GM12878 (cell line): ENCODE results near the gene SYNGR4. TPM values are rescaled to one million over a fixed set of nuclear protein-coding genes. Genes with fewer than 3 reads are reported as not detected.

ENCODE experiments used
- ATAC-seq: fragments of 200-7000 bp; cut with Tn5 transposase; 3 replicates; pipeline ENCODE4 v1.9.1; 2020; ENCODE audit warnings: mild to moderate bottlenecking, moderate library complexity
- BruUV-seq: library from RNA; stranded (reverse); fragments of 400-500 nt; replicated peaks from 2 replicates; lab custom pipeline; 2021; lab: Mats Ljungman, UMichigan
- CTCF ChIA-PET: fragments of 300-600 bp; sonication (Branson Sonifier 250); formaldehyde crosslinking; extraction: SDS; loops from one replicate; lab custom pipeline; 2021; ENCODE audit warnings: inconsistent platforms; lab: Yijun Ruan, JAX
- POLR2A ChIA-PET: fragments of 350-600 bp; formaldehyde crosslinking; extraction: SDS; loops from one replicate; lab custom pipeline; 2021; ENCODE audit warnings: inconsistent platforms; lab: Charles Lee
- RAD21 ChIA-PET: fragments of 300-600 bp; sonication (Branson Sonifier 250); formaldehyde crosslinking; loops from one replicate; lab custom pipeline; 2023; ENCODE audit warnings: antibody characterized with exemption; ENCODE audit not compliant: unreplicated experiment; lab: Charles Lee
- SMC1A ChIA-PET: fragments of 300-600 bp; sonication (Branson Sonifier 250); formaldehyde crosslinking; loops from one replicate; lab custom pipeline; 2023; ENCODE audit not compliant: unreplicated experiment, uncharacterized antibody; lab: Charles Lee
- DNase-seq: peaks from one replicate; pipeline ENCODE4 v3.0.0-alpha.2; 2011; ENCODE audit warnings: low read depth, low spot score
- FAIRE-seq: peaks from 3 replicates; lab custom pipeline; 2011; peaks lifted over from hg19 to GRCh38; lab: Jason Lieb, UNC
- H2AFZ ChIP-seq: 2 replicates; pipeline ENCODE4 v1.6.0; 2011; ENCODE audit warnings: low read depth, low read length, control low read depth; ENCODE audit not compliant: control insufficient read depth
- H3K27ac ChIP-seq: 2 replicates; pipeline ENCODE4 v1.5.1; 2011; ENCODE audit warnings: control low read depth; ENCODE audit not compliant: control insufficient read depth, insufficient read depth
- H3K27me3 ChIP-seq, 2 experiments: replicated peaks in 1 of 2; 2 replicates each; pipeline versions ENCODE4 v1.6.0 to v1.6.1; 2011; ENCODE audit warnings: low read length in 1 of 2; ENCODE audit not compliant: control insufficient read depth in 2 of 2, insufficient read depth in 2 of 2
- H3K36me3 ChIP-seq, 2 experiments: 2 replicates each; pipeline ENCODE4 v1.5.1; 2011; ENCODE audit warnings: low read length in 1 of 2; ENCODE audit not compliant: control insufficient read depth in 2 of 2, insufficient read depth in 2 of 2
- H3K4me1 ChIP-seq: 2 replicates; pipeline ENCODE4 v1.6.1; 2011; ENCODE audit warnings: mild to moderate bottlenecking, low read length, moderate library complexity, mixed read lengths; ENCODE audit not compliant: control insufficient read depth, insufficient read depth
- H3K4me2 ChIP-seq: 2 replicates; pipeline ENCODE4 v1.6.0; 2011; ENCODE audit warnings: control low read depth; ENCODE audit not compliant: control insufficient read depth, insufficient read depth
- H3K4me3 ChIP-seq: fragments of 200-600 bp; sonication (generic); 2 replicates; pipeline ENCODE4 v1.5.1; 2016
- H3K79me2 ChIP-seq: 2 replicates; pipeline ENCODE4 v1.6.0; 2011; ENCODE audit warnings: low read length; ENCODE audit not compliant: control insufficient read depth, insufficient read depth
- H3K9ac ChIP-seq: 2 replicates; pipeline ENCODE4 v1.8.0; 2011; ENCODE audit warnings: low read length, control low read depth, mixed read lengths; ENCODE audit not compliant: control insufficient read depth, insufficient read depth
- H3K9me3 ChIP-seq: replicated peaks from 3 replicates; pipeline ENCODE4 v1.5.1; 2011; ENCODE audit warnings: mild to moderate bottlenecking, low read length; ENCODE audit not compliant: control insufficient read depth, insufficient read depth
- H4K20me1 ChIP-seq: 2 replicates; pipeline ENCODE4 v1.6.0; 2011; ENCODE audit not compliant: control insufficient read depth, insufficient read depth
- ATF3 ChIP-seq: IDR thresholded peaks from 2 replicates; pipeline ENCODE4 v1.6.1; 2011; ENCODE audit warnings: low read depth, mild to moderate bottlenecking, low read length, moderate library complexity, borderline replicate concordance; ENCODE audit errors: extremely low read depth
- CTCF ChIP-seq, 3 experiments: IDR thresholded peaks in 2 of 3; conservative IDR thresholded peaks in 1 of 3; 2 replicates each; pipeline ENCODE4 v1.5.1; 2011; ENCODE audit warnings: low read depth in 3 of 3, low read length in 3 of 3, mild to moderate bottlenecking in 3 of 3, control low read depth in 2 of 3, moderate library complexity in 2 of 3, inconsistent platforms in 1 of 3, mixed read lengths in 1 of 3; ENCODE audit not compliant: control insufficient read depth in 2 of 3, insufficient read depth in 1 of 3; ENCODE audit errors: extremely low read depth in 1 of 3
- EGR1 ChIP-seq, 2 experiments: IDR thresholded peaks; 1 replicate in 1 of 2; 2 replicates in 1 of 2; pipeline ENCODE4 v1.6.1; 2011 to 2012; ENCODE audit warnings: low read depth in 2 of 2, low read length in 2 of 2, borderline replicate concordance in 1 of 2, mild to moderate bottlenecking in 1 of 2, moderate library complexity in 1 of 2
- IKZF2 ChIP-seq, 2 experiments: fragments of 450-650 bp; IDR thresholded peaks; 2 replicates each; pipeline ENCODE4 v1.6.1; 2017; ENCODE audit warnings: mild to moderate bottlenecking in 2 of 2, moderate library complexity in 2 of 2
- JUNB ChIP-seq: IDR thresholded peaks from 2 replicates; pipeline ENCODE4 v1.6.1; 2016; ENCODE audit warnings: antibody characterized with exemption, mild to moderate bottlenecking
- ZBTB4 ChIP-seq: fragments of 450-650 bp; formaldehyde crosslinking; IDR thresholded peaks from 2 replicates; pipeline ENCODE4 v1.4.0; 2022; ENCODE audit warnings: mild to moderate bottlenecking, moderate library complexity
- ZNF622 ChIP-seq: fragments of 450-650 bp; IDR thresholded peaks from 2 replicates; pipeline ENCODE4 v1.6.1; 2017; ENCODE audit warnings: mild to moderate bottlenecking, inconsistent platforms
- WGBS: methylation state at CpG from one replicate; pipeline ENCODE4 v1.1.6; 2016; ENCODE audit warnings: low lambda C conversion rate; ENCODE audit not compliant: insufficient replicate concordance, insufficient coverage; ENCODE audit errors: missing lambda C conversion rate; 5-methylcytosine and 5-hydroxymethylcytosine counted together
- in situ Hi-C: fragments of 300-500 bp; cut with MboI; formaldehyde crosslinking; loops from 9 replicates; pipeline ENCODE4 v1.14.3; 2018; ENCODE audit warnings: mixed read lengths
- intact Hi-C: fragments of 100-400 bp; cut with micrococcal nuclease; formaldehyde crosslinking; loops from one replicate; pipeline ENCODE4 v1.14.2; 2022; ENCODE audit not compliant: unreplicated experiment
- polyA plus RNA-seq, 11 experiments: library from polyadenylated mRNA; depleted of rRNA in 4 of 11; unstranded in 6 of 11; stranded (reverse) in 5 of 11; fragments of >200 nt; fragmentation: Nextera tagmentation in 4 of 11; fragmentation: Illumina TruSeq in 1 of 11; extraction: Ambion mirVana in 4 of 11; extraction: Trizol in 1 of 11; gene quantifications; 1 replicate in 1 of 11; 2 replicates in 10 of 11; pipeline versions ENCODE4 v1.2.1 to v1.2.3, GENCODE V29; 2011 to 2016; ENCODE audit warnings: inconsistent platforms in 2 of 11, missing spikeins in 2 of 11, low read depth in 1 of 11
- total RNA-seq, 4 experiments: library from RNA; depleted of rRNA in 3 of 4; stranded (reverse); fragments of >200 nt in 3 of 4; fragmentation: Illumina TruSeq in 1 of 4; extraction: Trizol in 1 of 4; gene quantifications; 2 replicates each; pipeline versions ENCODE4 v1.2.1 to v1.2.3, GENCODE V29; 2013 to 2021

The SYNGR4 gene
- total and polyA plus RNA-seq, 10 of the 15 experiments (the other 5 are each of a cell fraction or from before 2014, with no cell fraction given), result 0.08 to 0.72 (median 0.17) TPM; not detected in 6

- ChIA-PET POLR2A (interaction anchor here (0.7 kb wide), 1 partner anchor 154 kb away, joined by 4 read pairs; no protein-coding TSS in a partner anchor), CTCF (interaction anchor here (0.8 kb wide), 1 partner anchor 231 kb away, joined by 3 read pairs; no protein-coding TSS in a partner anchor), SMC1A (no interaction called here), RAD21 (no interaction called here)
- intact Hi-C loops (no loop called here), in situ Hi-C loops (no loop called here)
- 87% methylated on average over 12 of the region's 12 CpGs for WGBS
- H3K4me2 ChIP-seq, result no peak overlapping the region
- TF ChIP-seq JUNB (no peak), IKZF2 (IDR thresholded peaks at IDR 0.05) (no peak), ZNF622 (no peak), EGR1 (IDR thresholded peaks at IDR 0.05; ENCODE audit: borderline replicate concordance in 1 of 2, low read depth in 2 of 2, low read length in 2 of 2) (no peak), ATF3 (no peak), CTCF (IDR thresholded peaks at IDR 0.05 in 2 of 3, conservative IDR thresholded peaks at IDR 0.05 in 1 of 3; ENCODE audit: control insufficient read depth in 2 of 3, extremely low read depth in 1 of 3, insufficient read depth in 1 of 3, low read depth in 3 of 3, low read length in 3 of 3) (no peak), ZBTB4 (CRISPR knock-in tag) (no peak)
- FAIRE-seq (no peak), ATAC-seq (no peak), DNase-seq (no peak)
- H2AFZ ChIP-seq, result no peak overlapping the region
- no peak overlapping the region for H3K9ac ChIP-seq
- H4K20me1 ChIP-seq, result no peaks in the 10 kb centered on the region
- no peaks in the 10 kb centered on the region for H3K79me2 ChIP-seq
- no peaks in the 10 kb centered on the region; a peak in 1 of 4 replicates for H3K36me3 ChIP-seq
- H3K4me3 ChIP-seq, result no peak overlapping the region
- no peaks in the 10 kb centered on the region for H3K27me3 ChIP-seq
- H3K4me1 ChIP-seq, result no peaks in the 10 kb centered on the region
- H3K27ac ChIP-seq, result no peak overlapping the region
- no TSS peak for BruUV-seq
- no peaks in the 10 kb centered on the region for H3K9me3 ChIP-seq
Observed at GRCh38 chr19:48355365-48355954, 8.7 kb upstream of the SYNGR4 start.
